ENCODE measurements around the gene MRPL30.
"Not testable (repeated sequence)": the region's sequence is repeated elsewhere in the genome, so short reads cannot be mapped to it uniquely, and the experiment has no call there.

MRPL30 gene

GRCh38 chr2:99180755-99181623, at the start of gene MRPL30, which contains the start of gene MITD1:
MRPL30 (plus strand) TSS chr2:99181184; CDS start chr2:99186204, 5,020 bp downstream.
MITD1 (minus strand) TSS chr2:99181058; CDS start chr2:99180981, 77 bp downstream.
- peak; percentile 94 for DNase-seq

DNA sequence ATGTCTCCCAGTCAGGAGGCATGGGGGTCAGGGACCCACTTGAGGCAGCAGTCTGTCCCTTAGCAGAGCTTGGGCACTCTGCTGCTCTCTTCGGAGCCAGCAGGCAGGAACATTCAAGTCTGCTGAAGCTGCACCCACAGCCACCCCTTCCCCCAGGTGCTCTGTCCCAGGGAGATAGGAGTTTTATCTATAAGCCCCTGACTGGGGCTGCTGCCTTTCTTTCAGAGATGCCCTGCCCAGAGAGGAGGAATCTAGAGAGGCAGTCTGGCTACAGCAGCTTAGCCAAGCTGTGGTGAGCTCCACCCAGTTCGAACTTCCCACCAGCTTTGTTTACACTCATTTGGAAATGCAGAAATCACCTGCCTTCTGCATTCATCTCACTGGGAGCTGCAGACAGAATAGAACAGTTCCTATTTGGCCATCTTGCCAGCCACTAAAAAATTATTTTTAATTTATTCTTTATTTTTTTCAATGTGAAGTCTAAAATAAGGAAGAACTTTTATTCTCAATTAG, 45.9 kb upstream of the MRPL30 start:
- not testable (repeated sequence) for DNase-seq

DNA sequence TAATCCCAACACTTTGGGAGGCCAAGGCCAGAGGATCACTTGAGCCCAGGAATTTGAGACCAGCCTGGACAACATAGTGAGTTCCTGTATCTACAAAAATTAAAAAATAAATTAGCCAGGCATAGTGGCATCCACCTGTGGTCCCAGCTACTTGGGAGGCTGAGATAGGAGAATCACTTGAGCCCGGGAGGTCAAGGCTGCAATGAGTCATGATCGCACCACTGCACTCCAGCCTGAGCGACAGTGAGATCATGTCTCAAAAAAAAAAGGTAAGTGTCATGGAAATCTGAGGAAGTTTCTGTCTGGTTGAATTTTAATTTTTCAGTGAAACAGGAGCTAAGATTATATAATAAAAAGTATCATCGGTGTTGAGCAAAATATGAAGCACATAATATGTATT, 42.0 kb upstream of the MRPL30 start:
- DNase-seq = no peak

DNA sequence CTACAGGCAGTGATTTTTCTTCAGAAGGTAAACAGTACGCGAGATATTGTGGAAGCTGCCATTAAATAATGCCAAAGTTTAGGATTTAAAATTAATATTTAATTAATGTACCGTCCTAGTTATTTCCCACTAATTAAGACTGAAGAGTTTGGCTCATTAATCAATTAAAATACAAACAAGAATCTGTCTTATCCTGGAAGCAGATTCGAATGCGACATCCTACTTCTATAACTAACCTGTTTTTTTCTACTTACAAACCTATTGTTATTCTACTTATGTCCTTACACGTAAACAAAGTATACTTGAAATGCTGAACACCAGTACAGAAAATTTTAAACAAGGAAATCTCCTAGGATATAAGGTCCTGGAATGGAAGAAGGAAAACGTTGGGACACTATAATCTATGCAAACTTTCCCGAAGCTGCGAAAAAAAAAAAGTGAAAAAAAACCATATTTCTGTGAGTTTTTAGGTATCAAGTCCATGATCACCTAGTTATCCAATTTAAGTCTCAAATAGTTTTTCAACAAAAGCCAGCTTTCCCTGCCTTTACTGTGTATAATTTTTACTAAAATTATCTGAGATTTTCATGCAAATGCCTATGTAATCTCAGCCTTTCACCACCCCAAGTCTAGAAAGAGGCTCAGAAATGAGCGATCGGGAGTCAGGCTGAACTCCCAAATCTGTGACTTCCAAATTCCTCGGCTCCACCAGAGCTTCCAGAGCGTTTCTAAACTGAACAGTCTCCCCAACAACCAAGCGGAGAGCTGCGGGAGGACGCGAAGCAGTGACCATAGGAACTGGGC, 40.7 kb upstream of the MRPL30 start:
- no peak for DNase-seq

- no peak for DNase-seq
Measured at GRCh38 chr2:99140860-99141109, 40.2 kb upstream of the MRPL30 start.

- peak; percentile 98 for DNase-seq
Measured at GRCh38 chr2:99141110-99142108, 39.6 kb upstream of the MRPL30 start, which contains the start of gene C2orf15. C2orf15 (plus strand) TSS chr2:99141707; CDS start chr2:99150559, 8,852 bp downstream.

DNA sequence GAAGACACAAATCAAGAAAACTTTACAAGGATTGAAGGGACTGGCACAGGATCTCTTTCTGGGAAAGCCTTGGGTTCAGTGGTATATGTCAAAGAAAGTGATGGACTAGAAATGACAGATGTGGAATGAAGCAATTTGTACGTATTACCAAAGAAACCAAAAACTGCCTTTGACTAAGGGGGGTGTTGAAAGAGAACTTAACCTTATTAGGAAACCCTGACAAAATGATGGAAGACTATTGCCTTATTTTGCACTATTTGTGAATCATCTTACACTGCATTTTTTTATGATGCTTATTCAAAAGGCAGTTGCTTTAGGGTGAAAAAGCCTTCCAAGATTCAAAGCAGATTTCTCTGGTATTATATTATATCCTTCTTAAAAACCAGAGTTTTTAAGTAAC, 30.3 kb upstream of the MRPL30 start:
- DNase-seq = no peak

DNA sequence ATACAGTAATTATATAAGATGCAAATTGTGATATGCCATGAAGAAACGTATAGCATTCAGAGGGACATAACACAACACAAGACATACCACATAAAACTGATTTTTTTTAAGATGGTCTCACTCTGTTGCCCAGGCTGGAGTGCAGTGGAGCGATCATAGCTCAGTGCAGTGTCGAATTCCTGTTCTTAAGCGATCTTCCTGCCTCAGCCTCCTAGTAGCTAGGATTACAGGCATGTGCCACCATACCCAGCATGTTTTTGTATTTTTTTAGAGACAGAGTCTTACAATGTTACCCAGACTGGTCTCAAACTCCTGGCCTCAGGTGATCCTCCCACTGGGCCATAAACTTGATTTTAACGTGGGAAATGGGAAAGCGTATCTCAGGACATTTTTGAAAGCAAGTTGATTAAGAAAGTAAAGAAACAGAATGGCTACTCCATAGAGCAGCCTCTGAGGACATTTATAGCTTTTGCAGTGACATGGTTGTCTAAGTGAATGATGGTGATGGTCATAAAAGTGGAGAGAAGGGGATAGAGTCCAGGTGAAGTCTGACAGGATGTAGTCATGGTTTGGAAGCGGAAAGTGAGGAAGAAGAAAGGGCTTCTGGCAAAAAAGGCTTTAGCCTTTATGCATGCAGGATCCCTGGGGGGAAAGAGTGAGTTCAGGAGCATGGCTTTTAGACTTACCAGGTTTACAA, 28.6 kb upstream of the MRPL30 start:
- DNase-seq = no peak

DNA sequence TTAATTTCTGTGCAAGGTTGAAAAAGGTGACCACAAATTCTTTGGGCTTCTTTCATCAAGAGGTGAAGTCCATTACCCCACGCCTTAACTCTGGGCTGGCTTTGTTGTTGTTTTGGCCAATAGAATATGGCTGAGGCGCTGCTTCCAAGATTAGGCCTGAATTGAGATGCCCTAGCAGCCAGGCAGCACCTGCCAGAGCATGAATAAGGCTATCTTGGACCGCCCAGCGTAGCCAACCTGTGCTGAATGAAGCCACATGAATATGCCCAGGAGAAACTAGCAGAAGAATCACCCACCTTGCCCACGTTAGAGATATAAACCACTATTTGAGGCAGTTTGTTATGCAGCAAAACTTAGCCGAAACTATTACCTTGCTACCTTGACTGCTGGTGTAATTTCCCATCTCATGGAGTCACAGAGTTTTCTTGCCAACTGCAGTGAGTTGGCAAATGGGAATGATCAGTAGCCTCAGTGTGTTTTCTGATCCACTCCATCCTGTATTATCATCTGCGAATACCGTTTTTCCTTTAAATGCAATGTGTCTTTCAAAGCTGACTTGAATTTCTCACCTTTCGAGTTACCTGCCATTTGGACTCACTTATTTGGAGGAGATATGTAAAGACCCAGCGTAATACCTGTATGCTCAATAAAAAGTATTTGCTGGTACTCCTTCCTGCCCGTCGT, 26.9 kb upstream of the MRPL30 start:
- DNase-seq = no peak

- DNase-seq = peak; percentile 91
Measured at GRCh38 chr2:99154643-99155536, 26.1 kb upstream of the MRPL30 start, which contains the start of the genes LIPT1 and TSGA10. LIPT1 (plus strand) TSS chr2:99154967; CDS start chr2:99161958, 6,991 bp downstream. TSGA10 (minus strand) TSS chr2:99154942; CDS start chr2:99109439, 45,503 bp downstream.

DNA sequence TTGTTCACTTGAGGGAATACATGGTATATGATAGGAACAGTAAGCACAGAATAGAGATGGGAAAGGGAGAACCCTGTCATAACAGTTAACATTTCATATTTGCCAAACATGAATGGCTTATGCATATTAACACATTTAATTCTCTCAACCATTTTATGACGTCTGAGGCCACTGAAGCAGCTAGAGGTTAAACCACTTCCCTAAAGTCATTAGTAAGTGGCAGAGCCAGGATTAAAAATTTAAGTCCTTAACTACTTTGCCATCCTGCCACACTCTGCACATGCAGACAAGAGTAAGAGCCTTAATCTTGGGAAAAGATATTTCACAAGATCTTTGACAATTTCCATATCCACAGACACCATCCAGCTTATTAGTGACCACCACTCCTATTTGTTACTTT, 24.1 kb upstream of the MRPL30 start:
- no peak for DNase-seq

DNA sequence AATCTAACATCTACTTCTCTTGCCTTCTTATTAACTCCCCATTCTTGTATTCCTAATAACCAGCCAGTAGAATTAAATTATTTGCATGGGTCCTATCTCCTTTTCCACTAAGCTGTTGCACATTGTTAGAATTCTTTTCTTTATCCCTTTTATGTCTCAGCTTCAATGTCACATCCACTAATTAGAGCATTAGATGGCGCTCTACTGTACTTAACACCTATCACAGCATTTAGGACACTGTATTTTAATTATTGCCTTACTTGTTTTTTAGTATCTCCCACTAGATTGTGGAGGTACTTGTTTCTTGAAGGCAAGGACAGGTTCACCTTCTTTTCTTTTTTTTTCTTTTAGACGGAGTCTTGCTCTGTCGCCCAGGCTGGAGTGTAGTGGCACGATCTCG, 22.4 kb upstream of the MRPL30 start:
- DNase-seq = no peak

DNA sequence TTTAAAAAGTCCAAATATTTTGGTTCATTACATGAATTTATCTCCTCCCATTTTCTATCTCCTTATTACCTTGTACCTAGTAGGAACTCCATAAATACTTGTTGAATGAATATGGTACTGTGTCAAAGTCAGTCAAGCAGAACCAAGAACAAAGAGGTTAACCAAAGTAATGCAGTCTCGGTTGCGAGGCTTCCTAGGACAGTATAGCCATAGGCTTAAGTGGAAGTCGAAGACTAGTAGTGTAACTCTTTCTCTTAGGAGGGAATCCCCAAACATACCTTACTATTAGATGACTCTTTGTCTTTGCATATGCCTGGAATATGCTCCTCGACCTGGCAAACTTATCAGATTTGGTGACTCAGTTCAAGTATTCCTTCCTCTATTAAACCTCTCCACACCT, 21.4 kb upstream of the MRPL30 start:
- DNase-seq = no peak

DNA sequence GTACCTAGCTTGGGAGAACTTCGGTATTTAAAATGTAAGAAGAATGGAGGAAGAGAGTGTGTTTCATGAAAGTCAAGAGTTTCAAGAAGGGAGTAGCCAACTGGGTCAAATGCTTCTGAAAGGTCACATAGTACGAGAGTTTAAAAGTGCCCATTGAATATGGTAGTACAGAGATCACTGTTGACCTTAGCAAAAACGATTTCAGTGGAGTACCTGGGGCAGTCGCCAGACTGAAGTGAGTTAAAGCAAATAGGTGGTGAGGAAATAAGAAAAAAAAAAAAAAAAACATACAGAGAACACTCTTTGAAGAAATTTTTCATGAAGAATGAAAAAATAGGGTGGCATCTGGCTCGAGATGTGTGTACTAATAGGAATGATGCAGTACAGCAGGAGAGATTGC, 14.8 kb upstream of the MRPL30 start:
- no peak for DNase-seq

GRCh38 chr2:99169534-99169933, 11.4 kb upstream of the MRPL30 start:
- no peak for DNase-seq

- DNase-seq = no peak
Measured at GRCh38 chr2:99171377-99172140, 9.4 kb upstream of the MRPL30 start.

GRCh38 chr2:99181624-99182000, 628 bp downstream of the MRPL30 start:
- no peak for DNase-seq

DNA sequence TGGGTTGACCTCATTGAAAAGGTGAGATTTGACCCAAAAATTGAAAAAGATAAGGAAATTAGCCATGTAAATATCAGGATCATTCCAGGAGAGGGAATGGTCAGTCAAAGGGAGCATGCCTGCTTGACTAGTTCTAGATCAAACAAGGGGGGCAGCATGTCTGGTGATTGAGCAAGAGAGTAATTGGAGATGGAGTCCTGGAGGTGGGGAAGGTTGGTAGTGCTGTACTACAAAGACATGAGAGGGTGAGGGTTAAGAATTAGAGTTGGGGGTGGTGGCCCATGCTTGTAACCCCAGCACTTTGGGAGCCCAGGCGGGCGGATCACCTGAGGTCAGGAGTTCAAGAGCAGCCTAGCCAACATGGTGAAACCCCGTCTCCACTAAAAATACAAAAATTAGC, 2.0 kb downstream of the MRPL30 start:
- DNase-seq = no peak

DNA sequence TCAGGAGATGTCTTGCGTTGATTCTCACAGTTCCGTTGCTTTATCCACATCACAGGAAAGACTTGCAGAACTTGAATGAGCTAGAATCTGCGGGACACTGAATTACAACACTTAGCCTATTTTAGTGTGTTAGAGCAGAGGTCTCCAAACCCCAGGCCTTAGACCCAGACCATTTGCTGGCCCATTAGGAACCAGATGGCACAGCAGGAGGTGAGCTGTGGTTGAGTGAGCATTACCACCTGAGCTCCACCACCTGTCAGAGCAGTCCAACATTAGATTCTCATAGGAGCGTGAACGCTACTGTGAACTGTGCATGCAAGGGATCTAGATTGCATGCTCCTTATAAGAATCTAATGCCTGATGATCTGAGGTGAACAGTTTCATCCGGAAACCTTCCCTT, 3.8 kb downstream of the MRPL30 start:
- DNase-seq = no peak
